ENCODE data around the gene PCNT. TPM values are rescaled to one million over a fixed set of nuclear protein-coding genes. Genes with fewer than 3 reads are reported as not detected.
A peak's percentile ranks its signal among the peaks of the same experiment; 100 is the strongest.

PCNT gene
- total RNA-seq, 1 experiment from 2014 or later: 34.0 TPM

DNA sequence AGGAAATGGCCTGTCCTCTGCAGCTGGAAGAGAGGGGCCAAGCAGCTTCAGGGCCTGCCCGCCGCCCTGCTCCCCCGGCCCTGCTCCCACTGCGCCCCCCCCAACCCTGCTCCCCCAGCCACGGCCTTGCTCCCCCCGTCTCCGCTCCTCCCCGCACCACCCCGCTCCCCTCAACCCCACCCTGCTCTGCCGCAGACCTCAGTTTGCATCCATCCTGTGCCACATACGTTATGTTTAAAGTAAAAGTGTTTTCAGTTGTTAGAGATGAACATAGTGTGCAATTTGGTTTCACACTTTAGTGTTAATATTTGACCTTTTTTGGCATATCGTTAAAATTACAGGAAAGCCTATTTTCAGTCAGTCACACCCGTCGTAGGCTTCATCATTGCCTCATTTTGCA lies 100.7 kb downstream of the PCNT start:
- peak overlapping the region; percentile 46 for H3K27ac Mint-ChIP-seq (ENCODE audit: low read depth, unreplicated experiment)
- ChIA-PET CTCF (interaction anchor here (0.6 kb wide), 1 partner anchor 29 kb away, joined by 3 read pairs; no protein-coding TSS in a partner anchor), POLR2A (interaction anchor here (1.1 kb wide), 1 partner anchor 53 kb away, joined by 3 read pairs; no protein-coding TSS in a partner anchor)
- H3K4me3 Mint-ChIP-seq (ENCODE audit: unreplicated experiment): no peak overlapping the region
- H3K4me1 Mint-ChIP-seq (ENCODE audit: insufficient read depth, unreplicated experiment): no peaks in the 10 kb centered on the region
- DNase-seq (ENCODE audit: unreplicated experiment): no peak
- no TSS peak for BruUV-seq (replicated peaks)
- intact Hi-C loops (cut with micrococcal nuclease): no loop called here
- no peaks in the 10 kb centered on the region for H3K9me3 Mint-ChIP-seq (ENCODE audit: unreplicated experiment)
- no peaks in the 10 kb centered on the region for H3K27me3 Mint-ChIP-seq (ENCODE audit: insufficient read depth, unreplicated experiment)
- H3K36me3 Mint-ChIP-seq (ENCODE audit: insufficient read depth, unreplicated experiment): peaks cover 35% of the 10 kb centered on the region
- TF ChIP-seq, protein P1, sequence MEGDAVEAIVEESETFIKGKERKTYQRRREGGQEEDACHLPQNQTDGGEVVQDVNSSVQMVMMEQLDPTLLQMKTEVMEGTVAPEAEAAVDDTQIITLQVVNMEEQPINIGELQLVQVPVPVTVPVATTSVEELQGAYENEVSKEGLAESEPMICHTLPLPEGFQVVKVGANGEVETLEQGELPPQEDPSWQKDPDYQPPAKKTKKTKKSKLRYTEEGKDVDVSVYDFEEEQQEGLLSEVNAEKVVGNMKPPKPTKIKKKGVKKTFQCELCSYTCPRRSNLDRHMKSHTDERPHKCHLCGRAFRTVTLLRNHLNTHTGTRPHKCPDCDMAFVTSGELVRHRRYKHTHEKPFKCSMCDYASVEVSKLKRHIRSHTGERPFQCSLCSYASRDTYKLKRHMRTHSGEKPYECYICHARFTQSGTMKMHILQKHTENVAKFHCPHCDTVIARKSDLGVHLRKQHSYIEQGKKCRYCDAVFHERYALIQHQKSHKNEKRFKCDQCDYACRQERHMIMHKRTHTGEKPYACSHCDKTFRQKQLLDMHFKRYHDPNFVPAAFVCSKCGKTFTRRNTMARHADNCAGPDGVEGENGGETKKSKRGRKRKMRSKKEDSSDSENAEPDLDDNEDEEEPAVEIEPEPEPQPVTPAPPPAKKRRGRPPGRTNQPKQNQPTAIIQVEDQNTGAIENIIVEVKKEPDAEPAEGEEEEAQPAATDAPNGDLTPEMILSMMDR (IDR thresholded peaks at IDR 0.05; ENCODE audit: unreplicated experiment): no peak

DNA sequence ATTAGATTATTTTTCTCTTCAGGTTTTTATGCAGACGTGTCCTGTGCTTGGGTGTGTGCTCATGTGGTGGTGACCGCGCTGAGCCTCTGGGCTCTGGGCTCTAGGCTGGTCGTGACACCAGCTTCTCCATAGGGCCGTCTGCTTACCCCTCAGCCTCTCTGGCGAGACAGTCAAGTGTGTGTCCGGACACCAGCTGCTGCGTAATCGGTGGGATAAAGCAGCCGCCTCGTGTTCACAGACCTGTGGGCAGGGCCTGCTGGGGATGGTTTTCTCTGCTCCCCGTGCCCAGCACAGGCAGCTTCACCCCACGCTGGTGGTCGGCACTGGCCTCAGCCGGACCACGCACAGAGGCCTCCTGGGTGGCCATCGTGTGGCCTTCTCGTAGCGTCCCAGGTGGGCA lies 101.1 kb downstream of the PCNT start:
- TF ChIP-seq, protein P1 (IDR thresholded peaks at IDR 0.05; ENCODE audit: unreplicated experiment): no peak

DNA sequence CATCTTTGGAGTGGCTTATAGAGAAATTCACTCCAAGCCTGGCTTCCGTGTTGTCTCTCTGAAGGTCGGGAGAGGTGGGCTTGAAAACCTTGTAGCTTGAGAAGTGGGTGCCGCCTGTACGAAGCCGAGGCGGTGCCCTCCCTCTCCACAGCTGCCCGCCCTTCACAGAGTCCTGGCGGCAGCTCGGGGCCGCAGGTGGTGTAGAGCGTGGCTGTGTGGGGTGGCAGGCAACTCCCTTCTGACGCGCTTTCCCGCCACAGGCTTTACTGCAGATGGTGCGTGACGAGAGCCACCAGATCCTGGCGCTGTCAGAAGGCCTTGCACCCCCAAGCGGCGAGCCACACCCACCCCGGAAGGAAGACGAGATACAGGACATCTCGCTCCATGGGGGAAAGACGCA lies 101.6 kb downstream of the PCNT start:
- Mint-ChIP-seq H3K4me1 (ENCODE audit: insufficient read depth, unreplicated experiment) (no peaks in the 10 kb centered on the region), H3K36me3 (ENCODE audit: insufficient read depth, unreplicated experiment) (peaks cover 35% of the 10 kb centered on the region), H3K4me3 (ENCODE audit: unreplicated experiment) (no peak overlapping the region), H3K9me3 (ENCODE audit: unreplicated experiment) (no peaks in the 10 kb centered on the region), H3K27me3 (ENCODE audit: insufficient read depth, unreplicated experiment) (no peaks in the 10 kb centered on the region), H3K27ac (ENCODE audit: low read depth, unreplicated experiment) (no peak overlapping the region)
- intact Hi-C loops (cut with micrococcal nuclease): no loop called here
- ChIA-PET CTCF (no interaction called here), POLR2A (no interaction called here)
- TF ChIP-seq, protein P1 (IDR thresholded peaks at IDR 0.05; ENCODE audit: unreplicated experiment): no peak
- BruUV-seq (replicated peaks): no TSS peak
- DNase-seq (ENCODE audit: unreplicated experiment): no peak

More for the DNA sequence above, 101.1 kb downstream of the PCNT start:
- Mint-ChIP-seq H3K4me1 (ENCODE audit: insufficient read depth, unreplicated experiment) (no peaks in the 10 kb centered on the region), H3K4me3 (ENCODE audit: unreplicated experiment) (no peak overlapping the region), H3K9me3 (ENCODE audit: unreplicated experiment) (no peaks in the 10 kb centered on the region), H3K36me3 (ENCODE audit: insufficient read depth, unreplicated experiment) (peaks cover 35% of the 10 kb centered on the region), H3K27me3 (ENCODE audit: insufficient read depth, unreplicated experiment) (no peaks in the 10 kb centered on the region), H3K27ac (ENCODE audit: low read depth, unreplicated experiment) (peak overlapping the region; percentile 46)
- CTCF ChIA-PET: interaction anchor here (0.6 kb wide), 1 partner anchor 29 kb away, joined by 3 read pairs; no protein-coding TSS in a partner anchor
- POLR2A ChIA-PET: interaction anchor here (1.1 kb wide), 1 partner anchor 53 kb away, joined by 3 read pairs; no protein-coding TSS in a partner anchor
- no TSS peak for BruUV-seq (replicated peaks)
- intact Hi-C loops (cut with micrococcal nuclease): no loop called here
- no peak for DNase-seq (ENCODE audit: unreplicated experiment)

DNA sequence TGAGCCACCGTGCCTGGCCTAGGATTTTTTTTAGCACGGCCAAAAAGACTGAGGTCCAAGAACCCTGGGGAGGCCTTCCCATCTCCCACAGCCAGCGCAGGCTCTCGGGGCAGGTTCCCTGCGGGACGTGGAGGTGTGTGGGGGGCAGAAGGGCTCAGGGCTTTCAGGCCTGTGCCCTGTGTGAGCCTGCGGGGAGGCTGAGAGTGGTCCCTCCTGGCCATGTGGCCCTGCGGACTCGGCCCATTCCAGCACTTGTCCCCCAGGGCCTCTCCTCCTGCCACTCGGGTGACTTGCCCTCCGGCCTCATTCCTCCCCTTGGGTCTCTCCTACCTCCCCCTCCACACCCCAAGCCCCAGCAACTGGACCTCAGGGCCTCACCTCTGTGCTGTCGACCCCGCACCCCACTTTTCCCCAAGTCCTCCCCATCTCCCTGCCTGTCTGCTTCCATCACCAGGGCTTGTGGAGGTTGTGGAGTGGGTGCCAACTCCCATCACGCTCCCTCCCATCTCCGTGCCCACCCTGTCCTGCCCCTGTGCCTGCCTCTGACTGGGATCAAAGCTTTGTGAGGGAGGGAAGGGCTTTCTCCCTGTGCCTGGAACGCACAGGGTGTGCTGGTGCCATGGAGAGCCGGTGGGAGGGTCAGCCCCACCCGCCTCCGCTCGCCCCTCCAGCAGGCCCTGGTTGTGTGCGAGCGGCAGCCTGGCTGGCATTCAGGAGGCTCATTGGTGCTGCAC lies 102.5 kb downstream of the PCNT start:
- H3K9me3 Mint-ChIP-seq (ENCODE audit: unreplicated experiment): no peaks in the 10 kb centered on the region
- ChIA-PET POLR2A (no interaction called here), CTCF (no interaction called here)
- TF ChIP-seq, protein P1 (IDR thresholded peaks at IDR 0.05; ENCODE audit: unreplicated experiment): no peak
- no peak overlapping the region for H3K27ac Mint-ChIP-seq (ENCODE audit: low read depth, unreplicated experiment)
- H3K27me3 Mint-ChIP-seq (ENCODE audit: insufficient read depth, unreplicated experiment): no peaks in the 10 kb centered on the region
- no peak for DNase-seq (ENCODE audit: unreplicated experiment)
- intact Hi-C loops (cut with micrococcal nuclease): no loop called here
- peaks cover 35% of the 10 kb centered on the region for H3K36me3 Mint-ChIP-seq (ENCODE audit: insufficient read depth, unreplicated experiment)
- no peak overlapping the region for H3K4me3 Mint-ChIP-seq (ENCODE audit: unreplicated experiment)
- no peaks in the 10 kb centered on the region for H3K4me1 Mint-ChIP-seq (ENCODE audit: insufficient read depth, unreplicated experiment)
- BruUV-seq (replicated peaks): no TSS peak

Data from MCF 10A (cell line).